Measurements from ENCODE around the gene DICER1. TPM values are rescaled to one million over a fixed set of nuclear protein-coding genes. Genes with fewer than 3 reads are reported as not detected.

Gene DICER1
- polyA plus RNA-seq, 1 donor (not counting 4 experiments of a cell fraction or from before 2014, with no cell fraction given): 31.6 TPM

DNA sequence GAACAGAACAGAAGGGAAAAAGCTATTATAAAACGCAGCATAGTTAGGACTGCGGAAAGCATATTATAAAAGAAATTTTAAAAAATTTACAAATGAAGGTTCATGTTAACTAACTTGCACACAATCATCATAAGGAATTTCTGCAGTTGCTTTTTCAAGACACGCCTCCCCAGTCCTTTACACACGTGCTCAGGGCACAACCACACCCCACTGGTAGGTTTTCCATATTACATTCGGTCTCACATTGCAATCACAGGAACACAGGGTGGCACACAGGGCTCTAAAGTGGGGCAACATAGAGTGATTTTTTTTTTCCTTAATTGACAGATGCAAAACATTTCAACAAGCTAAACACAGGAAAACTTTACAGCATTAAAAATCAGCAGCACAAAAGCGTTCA lies 69.7 kb downstream of the DICER1 start:
- DNase-seq (ENCODE audit: low read depth, low spot score) (no peak), FAIRE-seq (no peak)
- Histone ChIP-seq H3K36me3 (ENCODE audit: control insufficient read depth in 2 of 2, extremely low read depth in 1 of 2, insufficient read depth in 2 of 2, low read length in 2 of 2) (peaks cover 6 to 13% of the 10 kb centered on the region in 2 experiments), H3K4me2 (ENCODE audit: control insufficient read depth, extremely low read depth, insufficient read depth, low read depth, low read length) (no peak overlapping the region), H4K20me1 (ENCODE audit: control insufficient read depth, extremely low read depth, insufficient read depth, low read length) (no peaks in the 10 kb centered on the region), H3K79me2 (ENCODE audit: control insufficient read depth, insufficient read depth, low read length) (no peaks in the 10 kb centered on the region), H3K9me1 (ENCODE audit: control insufficient read depth, extremely low read depth, insufficient read depth, low read length) (no peaks in the 10 kb centered on the region), H3K27ac (ENCODE audit: control insufficient read depth, insufficient read depth, low read length) (no peak overlapping the region), H3K4me1 (ENCODE audit: control insufficient read depth, extremely low read depth, insufficient read depth, low read length) (no peaks in the 10 kb centered on the region), H3K27me3 (ENCODE audit: control insufficient read depth, extremely low read depth, insufficient read depth, low read length) (no peaks in the 10 kb centered on the region), H2AFZ (ENCODE audit: control insufficient read depth, low read length) (no peak overlapping the region), H3K9me3 (ENCODE audit: control insufficient read depth, low read depth, low read length) (no peaks in the 10 kb centered on the region), H3K4me3 (ENCODE audit: control insufficient read depth in 2 of 3, extremely low read depth in 1 of 3, insufficient read depth in 2 of 3, low read depth in 1 of 3, low read length in 3 of 3) (no peak overlapping the region), H3K9ac (ENCODE audit: control insufficient read depth, extremely low read depth, insufficient read depth, low read length) (no peak overlapping the region)
- TF ChIP-seq EZH2 (IDR thresholded peaks at IDR 0.05; ENCODE audit: low read length): no peak
- TF ChIP-seq, protein P1, sequence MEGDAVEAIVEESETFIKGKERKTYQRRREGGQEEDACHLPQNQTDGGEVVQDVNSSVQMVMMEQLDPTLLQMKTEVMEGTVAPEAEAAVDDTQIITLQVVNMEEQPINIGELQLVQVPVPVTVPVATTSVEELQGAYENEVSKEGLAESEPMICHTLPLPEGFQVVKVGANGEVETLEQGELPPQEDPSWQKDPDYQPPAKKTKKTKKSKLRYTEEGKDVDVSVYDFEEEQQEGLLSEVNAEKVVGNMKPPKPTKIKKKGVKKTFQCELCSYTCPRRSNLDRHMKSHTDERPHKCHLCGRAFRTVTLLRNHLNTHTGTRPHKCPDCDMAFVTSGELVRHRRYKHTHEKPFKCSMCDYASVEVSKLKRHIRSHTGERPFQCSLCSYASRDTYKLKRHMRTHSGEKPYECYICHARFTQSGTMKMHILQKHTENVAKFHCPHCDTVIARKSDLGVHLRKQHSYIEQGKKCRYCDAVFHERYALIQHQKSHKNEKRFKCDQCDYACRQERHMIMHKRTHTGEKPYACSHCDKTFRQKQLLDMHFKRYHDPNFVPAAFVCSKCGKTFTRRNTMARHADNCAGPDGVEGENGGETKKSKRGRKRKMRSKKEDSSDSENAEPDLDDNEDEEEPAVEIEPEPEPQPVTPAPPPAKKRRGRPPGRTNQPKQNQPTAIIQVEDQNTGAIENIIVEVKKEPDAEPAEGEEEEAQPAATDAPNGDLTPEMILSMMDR (optimal IDR thresholded peaks at IDR 0.05 in 1 of 3, IDR thresholded peaks at IDR 0.05 in 1 of 3, conservative IDR thresholded peaks at IDR 0.05 in 1 of 3; ENCODE audit: extremely low read depth in 1 of 3, insufficient read depth in 2 of 3, low read length in 3 of 3): no peak
- dilution Hi-C loops (cut with MboI; ENCODE audit: extremely low pct_ligation_motif_present, low sequenced_read_pairs): no loop called here

DNA sequence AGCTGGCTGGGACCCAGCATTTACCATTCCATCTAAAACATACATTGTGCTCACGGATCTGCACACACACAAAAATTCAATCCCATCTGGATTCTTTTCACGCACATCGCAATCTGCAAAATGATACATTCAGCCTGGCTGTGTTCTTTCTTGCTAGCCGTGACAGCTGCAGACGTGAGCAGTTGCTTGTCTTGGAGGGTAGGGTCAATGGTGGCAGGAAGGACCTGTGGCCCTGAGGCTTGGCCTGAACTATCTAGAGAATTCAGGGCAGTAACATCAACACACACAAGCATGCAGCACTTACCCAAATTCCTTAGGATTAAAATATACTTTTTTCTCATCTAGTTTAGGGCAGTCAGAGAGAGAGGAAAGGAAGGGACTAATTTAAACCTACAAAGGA lies 72.0 kb downstream of the DICER1 start:
- no peak for FAIRE-seq
- H3K9ac ChIP-seq (ENCODE audit: control insufficient read depth, extremely low read depth, insufficient read depth, low read length): no peak overlapping the region

More for the DNA sequence above, 72.0 kb downstream of the DICER1 start:
- peaks cover 4 to 8% of the 10 kb centered on the region in 2 experiments for H3K36me3 ChIP-seq (ENCODE audit: control insufficient read depth in 2 of 2, extremely low read depth in 1 of 2, insufficient read depth in 2 of 2, low read length in 2 of 2)
- H3K9me3 ChIP-seq (ENCODE audit: control insufficient read depth, low read depth, low read length): no peaks in the 10 kb centered on the region
- TF ChIP-seq, protein P1 (optimal IDR thresholded peaks at IDR 0.05 in 1 of 3, IDR thresholded peaks at IDR 0.05 in 1 of 3, conservative IDR thresholded peaks at IDR 0.05 in 1 of 3; ENCODE audit: extremely low read depth in 1 of 3, insufficient read depth in 2 of 3, low read length in 3 of 3): no peak
- no peak for TF ChIP-seq EZH2 (IDR thresholded peaks at IDR 0.05; ENCODE audit: low read length)
- no peak overlapping the region for H3K27ac ChIP-seq (ENCODE audit: control insufficient read depth, insufficient read depth, low read length)
- H3K79me2 ChIP-seq (ENCODE audit: control insufficient read depth, insufficient read depth, low read length): no peaks in the 10 kb centered on the region
- no peak overlapping the region for H3K4me2 ChIP-seq (ENCODE audit: control insufficient read depth, extremely low read depth, insufficient read depth, low read depth, low read length)
- no peaks in the 10 kb centered on the region for H4K20me1 ChIP-seq (ENCODE audit: control insufficient read depth, extremely low read depth, insufficient read depth, low read length)
- no peak for DNase-seq (ENCODE audit: low read depth, low spot score)
- H3K9me1 ChIP-seq (ENCODE audit: control insufficient read depth, extremely low read depth, insufficient read depth, low read length): no peaks in the 10 kb centered on the region
- H3K4me3 ChIP-seq (ENCODE audit: control insufficient read depth in 2 of 3, extremely low read depth in 1 of 3, insufficient read depth in 2 of 3, low read depth in 1 of 3, low read length in 3 of 3): no peak overlapping the region
- H3K4me1 ChIP-seq (ENCODE audit: control insufficient read depth, extremely low read depth, insufficient read depth, low read length): no peaks in the 10 kb centered on the region
- no peak overlapping the region for H2AFZ ChIP-seq (ENCODE audit: control insufficient read depth, low read length)
- H3K27me3 ChIP-seq (ENCODE audit: control insufficient read depth, extremely low read depth, insufficient read depth, low read length): no peaks in the 10 kb centered on the region
- dilution Hi-C loops (cut with MboI; ENCODE audit: extremely low pct_ligation_motif_present, low sequenced_read_pairs): no loop called here
